Muscle of leg (tissue), 11 donors: ENCODE results near the gene NCOA3. TPM values are rescaled to one million over a fixed set of nuclear protein-coding genes. Genes with fewer than 3 reads are reported as not detected.
A peak's percentile ranks its signal among the peaks of the same experiment; 100 is the strongest.

Experiments
- DNase-seq: peaks from one replicate; pipeline ENCODE4 v3.0.0; 2013
- H3K27ac ChIP-seq: one replicate; pipeline ENCODE4 v1.5.1; 2013; ENCODE audit warnings: mild to moderate bottlenecking, low read length, control low read depth
- H3K27me3 ChIP-seq: one replicate; pipeline ENCODE4 v1.6.1; 2013; ENCODE audit warnings: low read length; ENCODE audit not compliant: control insufficient read depth, insufficient read depth
- H3K36me3 ChIP-seq: one replicate; pipeline ENCODE4 v1.6.1; 2013; ENCODE audit warnings: low read length; ENCODE audit not compliant: control insufficient read depth, insufficient read depth
- H3K4me1 ChIP-seq: one replicate; pipeline ENCODE4 v1.6.1; 2013; ENCODE audit warnings: low read length; ENCODE audit not compliant: control insufficient read depth, insufficient read depth
- H3K4me3 ChIP-seq: one replicate; pipeline ENCODE4 v1.5.1; 2013; ENCODE audit warnings: low read length, control low read depth
- H3K9me3 ChIP-seq: replicated peaks from 2 replicates; pipeline ENCODE4 v1.6.1; 2013; ENCODE audit warnings: low read depth, low read length; ENCODE audit not compliant: control insufficient read depth
- WGBS: methylation state at CpG from one replicate; pipeline ENCODE4 v1.1.5; 2013; ENCODE audit warnings: missing lambda C conversion rate; ENCODE audit not compliant: insufficient coverage; 5-methylcytosine and 5-hydroxymethylcytosine counted together
- polyA plus RNA-seq, 8 donors: library from polyadenylated mRNA; unstranded; fragments of 120-200 nt; gene quantifications; one replicate each; pipeline versions ENCODE4 v1.2.1 to v1.2.3, GENCODE V29; 2013; ENCODE audit warnings: inconsistent platforms in 1 of 8, low replicate concordance in 1 of 8; ENCODE audit not compliant: insufficient read length in 8 of 8, insufficient read depth in 1 of 8
- total RNA-seq: library from RNA; stranded (reverse); fragments of 120-200 nt; gene quantifications from one replicate; pipeline ENCODE4 v1.2.4, GENCODE V29; 2013

Gene NCOA3
- total and polyA plus RNA-seq, 9 donors: 11.0 to 19.1 (median 14.2) TPM

DNA sequence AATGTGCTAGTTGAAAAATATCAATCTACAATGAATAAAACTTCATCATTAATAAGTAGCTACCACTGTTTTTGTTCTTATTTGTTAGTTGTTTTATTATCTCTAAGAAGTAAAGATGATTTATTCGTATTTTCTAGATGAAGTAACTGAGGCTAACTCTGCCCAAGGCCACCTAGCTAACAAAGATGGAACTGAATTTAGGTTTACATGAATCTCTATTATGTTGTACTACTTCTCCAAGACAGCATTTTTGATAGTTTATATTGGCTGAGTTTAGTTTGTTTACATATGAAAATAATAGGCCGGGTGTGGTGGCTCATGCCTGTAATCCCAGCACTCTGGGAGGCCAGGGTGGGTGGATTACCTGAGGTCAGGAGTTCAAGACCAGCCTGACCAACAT is 121.5 kb downstream of the NCOA3 start:
- Histone ChIP-seq H3K9me3 (no peaks in the 10 kb centered on the region), H3K36me3 (peaks cover 2% of the 10 kb centered on the region), H3K27ac (no peak overlapping the region), H3K4me1 (no peaks in the 10 kb centered on the region), H3K27me3 (no peaks in the 10 kb centered on the region), H3K4me3 (no peak overlapping the region)
- DNase-seq: no peak
- 86% methylated on average over 1 of the region's 2 CpGs for WGBS

- Histone ChIP-seq H3K4me3 (no peak overlapping the region), H3K36me3 (peaks cover 6% of the 10 kb centered on the region), H3K9me3 (no peaks in the 10 kb centered on the region), H3K4me1 (no peaks in the 10 kb centered on the region), H3K27me3 (no peaks in the 10 kb centered on the region), H3K27ac (no peak overlapping the region)
- WGBS: 31% methylated on average over 3 of the region's 4 CpGs
- no peak for DNase-seq
These were observed 125.9 kb downstream of the NCOA3 start for GRCh38 chr20:47627540-47627939.

DNA sequence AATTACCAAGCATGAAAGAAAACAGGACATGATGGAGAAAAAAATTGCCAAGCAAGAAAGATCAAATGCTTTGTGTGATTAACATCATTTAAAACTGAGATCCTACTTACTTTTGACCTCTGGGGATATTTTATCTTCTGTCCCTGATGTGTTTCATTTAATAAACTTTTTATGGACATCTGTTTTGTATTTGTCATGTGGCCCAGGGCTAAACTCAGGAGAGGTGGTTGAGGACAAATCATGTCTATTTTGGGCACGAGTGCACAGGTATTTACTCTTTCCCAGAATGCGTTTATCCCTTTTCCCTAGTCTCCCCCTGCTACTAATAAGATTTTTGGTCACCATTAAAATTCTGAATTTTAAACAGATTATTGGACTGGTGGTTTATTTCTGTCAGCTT is 128.2 kb downstream of the NCOA3 start:
- WGBS: no CpG with 5 or more reads among the region's 2 CpGs
- no peak for DNase-seq
- Histone ChIP-seq H3K27me3 (no peaks in the 10 kb centered on the region), H3K27ac (no peak overlapping the region), H3K4me3 (no peak overlapping the region), H3K4me1 (no peaks in the 10 kb centered on the region), H3K36me3 (peaks cover 7% of the 10 kb centered on the region), H3K9me3 (no peaks in the 10 kb centered on the region)

GRCh38 chr20:47631078-47631477 is 129.4 kb downstream of the NCOA3 start:
- H3K9me3 ChIP-seq: no peaks in the 10 kb centered on the region
- no peaks in the 10 kb centered on the region for H3K27me3 ChIP-seq
- DNase-seq: no peak
- no peak overlapping the region for H3K27ac ChIP-seq
- H3K36me3 ChIP-seq: peaks cover 17% of the 10 kb centered on the region
- H3K4me1 ChIP-seq: no peaks in the 10 kb centered on the region
- no peak overlapping the region for H3K4me3 ChIP-seq

GRCh38 chr20:47635256-47635655 is 133.6 kb downstream of the NCOA3 start:
- H3K4me1 ChIP-seq: no peaks in the 10 kb centered on the region
- H3K27me3 ChIP-seq: no peaks in the 10 kb centered on the region
- 93% methylated on average over 3 of the region's 4 CpGs for WGBS
- peaks cover 29% of the 10 kb centered on the region for H3K36me3 ChIP-seq
- DNase-seq: no peak
- no peak overlapping the region for H3K27ac ChIP-seq
- H3K9me3 ChIP-seq: no peaks in the 10 kb centered on the region
- no peak overlapping the region for H3K4me3 ChIP-seq

DNA sequence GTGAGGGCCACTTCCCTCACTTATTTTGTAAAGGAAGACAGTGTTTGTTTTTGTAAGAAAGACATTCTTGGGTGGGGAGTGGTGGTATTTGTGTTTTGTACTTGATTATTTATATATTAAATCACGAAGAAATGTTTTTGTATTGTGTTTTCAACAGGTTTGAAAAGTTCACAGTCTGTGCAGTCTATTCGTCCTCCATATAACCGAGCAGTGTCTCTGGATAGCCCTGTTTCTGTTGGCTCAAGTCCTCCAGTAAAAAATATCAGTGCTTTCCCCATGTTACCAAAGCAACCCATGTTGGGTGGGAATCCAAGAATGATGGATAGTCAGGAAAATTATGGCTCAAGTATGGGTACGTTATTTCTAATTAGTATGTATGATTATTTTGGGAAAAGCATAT is 137.2 kb downstream of the NCOA3 start:
- H3K9me3 ChIP-seq: no peaks in the 10 kb centered on the region
- no peak for DNase-seq
- no peaks in the 10 kb centered on the region for H3K27me3 ChIP-seq
- no peak overlapping the region for H3K4me3 ChIP-seq
- WGBS: no CpG with 5 or more reads among the region's 4 CpGs
- no peak overlapping the region for H3K27ac ChIP-seq
- H3K36me3 ChIP-seq: peaks cover 31% of the 10 kb centered on the region
- H3K4me1 ChIP-seq: no peaks in the 10 kb centered on the region

GRCh38 chr20:47642118-47642517 is 140.4 kb downstream of the NCOA3 start:
- peaks cover 26% of the 10 kb centered on the region for H3K36me3 ChIP-seq
- no CpG with 5 or more reads among the region's 4 CpGs for WGBS
- peak; percentile 41 for DNase-seq

GRCh38 chr20:47642624-47643023 is 140.9 kb downstream of the NCOA3 start:
- Histone ChIP-seq H3K27ac (no peak overlapping the region), H3K4me1 (no peaks in the 10 kb centered on the region), H3K36me3 (peaks cover 27% of the 10 kb centered on the region), H3K4me3 (no peak overlapping the region), H3K27me3 (no peaks in the 10 kb centered on the region), H3K9me3 (no peaks in the 10 kb centered on the region)
- 80% methylated on average over 1 of the region's 4 CpGs for WGBS
- DNase-seq: no peak

More at GRCh38 chr20:47642118-47642517, 140.4 kb downstream of the NCOA3 start:
- no peaks in the 10 kb centered on the region for H3K27me3 ChIP-seq
- H3K27ac ChIP-seq: no peak overlapping the region
- H3K4me1 ChIP-seq: no peaks in the 10 kb centered on the region
- no peaks in the 10 kb centered on the region for H3K9me3 ChIP-seq
- H3K4me3 ChIP-seq: no peak overlapping the region

DNA sequence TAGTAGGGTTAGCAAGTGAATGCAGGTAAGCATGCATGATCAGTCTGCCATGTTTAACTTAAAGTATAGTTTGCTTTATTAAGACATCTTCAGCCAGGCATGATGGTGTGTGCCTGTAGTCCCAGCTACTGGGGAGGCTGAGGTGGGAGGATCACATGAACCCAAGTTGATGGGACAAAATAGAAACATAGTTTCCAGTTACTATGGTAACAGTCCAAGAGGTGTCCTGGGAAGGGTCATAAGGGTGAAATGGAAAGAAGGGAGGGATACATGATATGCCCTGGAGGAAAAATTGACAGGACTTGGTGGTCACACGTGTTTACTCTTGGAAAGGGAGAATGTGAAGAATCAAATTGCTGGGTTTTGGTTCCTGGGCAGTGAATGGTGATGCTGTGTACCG is 143.9 kb downstream of the NCOA3 start:
- Histone ChIP-seq H3K4me3 (no peak overlapping the region), H3K36me3 (peaks cover 27% of the 10 kb centered on the region), H3K9me3 (no peaks in the 10 kb centered on the region), H3K4me1 (no peaks in the 10 kb centered on the region), H3K27ac (no peak overlapping the region), H3K27me3 (no peaks in the 10 kb centered on the region)
- 63% methylated on average over 1 of the region's 2 CpGs for WGBS
- DNase-seq: no peak

DNA sequence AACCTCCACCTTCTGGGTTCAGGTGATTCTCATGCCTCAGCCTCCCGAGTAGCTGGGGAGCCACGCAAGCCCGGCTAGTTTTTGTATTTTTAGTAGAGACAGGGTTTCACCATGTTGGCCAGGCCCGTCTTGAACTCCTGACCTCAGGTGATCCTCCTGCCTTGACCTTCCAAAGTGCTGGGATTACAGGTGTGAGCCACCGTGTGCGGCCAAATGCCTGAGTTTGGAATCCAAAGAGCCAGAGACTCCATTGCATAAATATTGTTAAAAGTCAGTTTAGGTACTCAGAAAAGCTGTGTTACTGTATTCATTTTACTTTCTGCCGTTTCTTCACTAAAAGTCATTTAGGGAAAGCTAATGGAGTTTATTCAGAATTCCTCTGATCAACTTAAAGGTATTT is 146.3 kb downstream of the NCOA3 start:
- Histone ChIP-seq H3K27ac (no peak overlapping the region), H3K36me3 (peaks cover 38% of the 10 kb centered on the region), H3K4me3 (no peak overlapping the region), H3K9me3 (no peaks in the 10 kb centered on the region), H3K4me1 (no peaks in the 10 kb centered on the region), H3K27me3 (no peaks in the 10 kb centered on the region)
- 83% methylated on average over 1 of the region's 7 CpGs for WGBS
- no peak for DNase-seq

GRCh38 chr20:47648943-47649342 is 147.3 kb downstream of the NCOA3 start:
- no peaks in the 10 kb centered on the region for H3K27me3 ChIP-seq
- H3K36me3 ChIP-seq: peaks cover 41% of the 10 kb centered on the region
- H3K4me1 ChIP-seq: no peaks in the 10 kb centered on the region
- DNase-seq: no peak
- no peak overlapping the region for H3K4me3 ChIP-seq
- H3K27ac ChIP-seq: no peak overlapping the region
- 94% methylated on average over 3 of the region's 6 CpGs for WGBS
- no peaks in the 10 kb centered on the region for H3K9me3 ChIP-seq
